B cell (primary cell): ENCODE measurements around the gene ZNF157.

ENCODE experiments used
- CTCF ChIP-seq: fragments of 200-600 bp; IDR thresholded peaks from one replicate; pipeline ENCODE4 v1.8.0; 2022; ENCODE audit warnings: antibody characterized with exemption, mild to moderate bottlenecking
- EZH2 ChIP-seq: IDR thresholded peaks from 2 replicates; pipeline ENCODE4 v1.6.1; 2012; ENCODE audit warnings: borderline replicate concordance, low read depth, mild to moderate bottlenecking, moderate library complexity, low read length; ENCODE audit not compliant: insufficient read depth, poor library complexity, severe bottlenecking

- TF ChIP-seq EZH2: no peak
- no peak for TF ChIP-seq CTCF
Measured at GRCh38 chrX:47373198-47373597, 2.8 kb downstream of the ZNF157 start.
